GM23248 (cell line): Measurements from ENCODE around the gene STH. TPM values are rescaled to one million over a fixed set of nuclear protein-coding genes. Genes with fewer than 3 reads are reported as not detected.

Source experiments
- DNase-seq: peaks from one replicate; pipeline ENCODE4 v3.0.0-alpha.2; 2015
- H2AFZ ChIP-seq: fragments of 200-600 bp; sonication (generic); 2 replicates; pipeline ENCODE4 v1.6.1; 2016; ENCODE audit warnings: antibody characterized with exemption
- H3F3A ChIP-seq: fragments of 200-600 bp; sonication (generic); 2 replicates; pipeline ENCODE4 v1.6.1; 2016; ENCODE audit warnings: mild to moderate bottlenecking, antibody characterized with exemption, mixed run types; ENCODE audit not compliant: insufficient read depth
- H3K27ac ChIP-seq: fragments of 200-600 bp; sonication (generic); 2 replicates; pipeline ENCODE4 v1.5.1; 2016; ENCODE audit warnings: mild to moderate bottlenecking
- H3K27me3 ChIP-seq: fragments of 200-600 bp; sonication (generic); replicated peaks from 2 replicates; pipeline ENCODE4 v1.6.1; 2016; ENCODE audit warnings: mild to moderate bottlenecking; ENCODE audit not compliant: insufficient read depth
- H3K36me3 ChIP-seq: fragments of 200-600 bp; sonication (generic); 2 replicates; pipeline ENCODE4 v1.6.1; 2016; ENCODE audit warnings: low read depth, mild to moderate bottlenecking
- H3K4me1 ChIP-seq: fragments of 200-600 bp; sonication (generic); 2 replicates; pipeline ENCODE4 v1.6.1; 2016; ENCODE audit warnings: mild to moderate bottlenecking; ENCODE audit not compliant: insufficient read depth
- H3K4me2 ChIP-seq: fragments of 200-600 bp; sonication (generic); one replicate; pipeline ENCODE4 v1.6.1; 2016; ENCODE audit warnings: mild to moderate bottlenecking; ENCODE audit not compliant: unreplicated experiment
- H3K4me3 ChIP-seq: fragments of 200-600 bp; sonication (generic); 2 replicates; pipeline ENCODE4 v1.5.1; 2016; ENCODE audit warnings: mild to moderate bottlenecking
- H3K79me2 ChIP-seq: fragments of 200-600 bp; sonication (generic); 2 replicates; pipeline ENCODE4 v1.6.1; 2016; ENCODE audit warnings: mild to moderate bottlenecking; ENCODE audit not compliant: insufficient read depth
- H3K9ac ChIP-seq: fragments of 200-600 bp; sonication (generic); 2 replicates; pipeline ENCODE4 v1.6.1; 2016; ENCODE audit warnings: mild to moderate bottlenecking
- H3K9me2 ChIP-seq: fragments of 200-600 bp; sonication (generic); 2 replicates; pipeline ENCODE4 v1.6.1; 2016; ENCODE audit warnings: mixed run types, mild to moderate bottlenecking, moderate library complexity; ENCODE audit not compliant: insufficient read depth
- H3K9me3 ChIP-seq: fragments of 200-600 bp; sonication (generic); one replicate; pipeline ENCODE4 v1.6.1; 2017; ENCODE audit warnings: low read depth
- H4K20me1 ChIP-seq: fragments of 200-600 bp; sonication (generic); 2 replicates; pipeline ENCODE4 v1.6.0; 2016; ENCODE audit not compliant: insufficient read depth
- EZH2 ChIP-seq: fragments of 200-600 bp; sonication (generic); IDR thresholded peaks from 2 replicates; pipeline ENCODE4 v1.6.1; 2018; ENCODE audit warnings: antibody characterized with exemption, mild to moderate bottlenecking; ENCODE audit not compliant: insufficient read depth, poor library complexity, severe bottlenecking
- EZH2phosphoT487 ChIP-seq: fragments of 200-600 bp; sonication (generic); IDR thresholded peaks from 2 replicates; pipeline ENCODE4 v1.6.1; 2018; ENCODE audit warnings: antibody characterized with exemption, moderate library complexity, mild to moderate bottlenecking, low read depth; ENCODE audit not compliant: insufficient read depth
- WGBS, 2 experiments: methylation state at CpG; one replicate each; pipeline ENCODE4 v1.1.6; 2015 to 2017; ENCODE audit warnings: low lambda C conversion rate in 2 of 2, low coverage in 1 of 2; ENCODE audit errors: missing lambda C conversion rate in 2 of 2; 5-methylcytosine and 5-hydroxymethylcytosine counted together
- in situ Hi-C: fragments of 300-500 bp; cut with MboI; formaldehyde crosslinking; loops from 2 replicates; pipeline ENCODE4 v1.15.0; 2020
- polyA plus RNA-seq: library from polyadenylated mRNA; unstranded; fragments of >200 nt; fragmentation: Nextera tagmentation; extraction: Ambion mirVana; gene quantifications from 2 replicates; pipeline ENCODE4 v1.2.1, GENCODE V29; 2016
- total RNA-seq: library from RNA; depleted of rRNA; stranded (reverse); fragments of >200 nt; shearing (Covaris generic); gene quantifications from 2 replicates; pipeline ENCODE4 v1.2.3, GENCODE V29; 2014

STH gene
- total and polyA plus RNA-seq, 2 experiments from 2014 or later = not detected

DNA sequence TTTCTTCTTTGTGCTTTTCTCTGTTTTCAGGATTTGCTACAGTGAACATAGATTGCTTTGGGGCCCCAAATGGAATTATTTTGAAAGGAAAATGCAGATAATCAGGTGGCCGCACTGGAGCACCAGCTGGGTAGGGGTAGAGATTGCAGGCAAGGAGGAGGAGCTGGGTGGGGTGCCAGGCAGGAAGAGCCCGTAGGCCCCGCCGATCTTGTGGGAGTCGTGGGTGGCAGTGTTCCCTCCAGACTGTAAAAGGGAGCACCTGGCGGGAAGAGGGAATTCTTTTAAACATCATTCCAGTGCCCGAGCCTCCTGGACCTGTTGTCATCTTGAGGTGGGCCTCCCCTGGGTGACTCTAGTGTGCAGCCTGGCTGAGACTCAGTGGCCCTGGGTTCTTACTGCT, 1.2 kb downstream of the STH start:
- 50 to 51% methylated on average over 7 of the region's 7 CpGs for WGBS, 2 experiments
- Histone ChIP-seq H3K9me3 (no peaks in the 10 kb centered on the region), H4K20me1 (no peaks in the 10 kb centered on the region), H3K9ac (no peak overlapping the region), H3K4me1 (no peaks in the 10 kb centered on the region), H3K36me3 (no peaks in the 10 kb centered on the region), H3K9me2 (no peaks in the 10 kb centered on the region), H3K4me2 (no peak overlapping the region), H3K4me3 (no peak overlapping the region), H3K79me2 (no peaks in the 10 kb centered on the region), H2AFZ (no peak overlapping the region), H3K27ac (no peak overlapping the region), H3K27me3 (no peaks in the 10 kb centered on the region), H3F3A (no peaks in the 10 kb centered on the region)
- in situ Hi-C loops = loop anchor here (10.0 kb wide), 1 partner anchor 215 kb away; no protein-coding TSS in a partner anchor
- DNase-seq = no peak
- TF ChIP-seq EZH2 = no peak

DNA sequence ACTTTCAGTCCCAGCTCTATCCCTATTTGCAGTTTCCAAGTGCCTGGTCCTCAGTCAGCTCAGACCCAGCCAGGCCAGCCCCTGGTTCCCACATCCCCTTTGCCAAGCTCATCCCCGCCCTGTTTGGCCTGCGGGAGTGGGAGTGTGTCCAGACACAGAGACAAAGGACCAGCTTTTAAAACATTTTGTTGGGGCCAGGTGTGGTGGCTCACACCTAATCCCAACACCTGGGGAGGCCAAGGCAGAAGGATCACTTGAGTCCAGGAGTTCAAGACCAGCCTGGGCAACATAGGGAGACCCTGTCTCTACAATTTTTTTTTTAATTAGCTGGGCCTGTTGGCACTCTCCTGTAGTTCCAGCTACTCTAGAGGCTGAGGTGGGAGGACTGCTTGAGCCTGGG, 1.7 kb downstream of the STH start:
- H4K20me1 ChIP-seq = no peaks in the 10 kb centered on the region
- no peaks in the 10 kb centered on the region for H3K27me3 ChIP-seq
- no peaks in the 10 kb centered on the region for H3K9me2 ChIP-seq
- in situ Hi-C loops = loop anchor here (10.0 kb wide), 1 partner anchor 214 kb away; no protein-coding TSS in a partner anchor
- no peaks in the 10 kb centered on the region for H3K9me3 ChIP-seq
- H3K9ac ChIP-seq = no peak overlapping the region
- no peak overlapping the region for H3K4me2 ChIP-seq
- TF ChIP-seq EZH2phosphoT487 (no peak), EZH2 (no peak)
- no peaks in the 10 kb centered on the region for H3K4me1 ChIP-seq
- WGBS, 2 experiments = 29 to 36% methylated on average over 2 of the region's 2 CpGs
- DNase-seq = no peak
- no peaks in the 10 kb centered on the region for H3F3A ChIP-seq
- H3K79me2 ChIP-seq = no peaks in the 10 kb centered on the region
- H2AFZ ChIP-seq = no peak overlapping the region
- H3K36me3 ChIP-seq = no peaks in the 10 kb centered on the region
- no peak overlapping the region for H3K4me3 ChIP-seq
- no peak overlapping the region for H3K27ac ChIP-seq

- Histone ChIP-seq H3K9me3 (no peaks in the 10 kb centered on the region), H4K20me1 (no peaks in the 10 kb centered on the region), H3F3A (no peaks in the 10 kb centered on the region), H2AFZ (no peak overlapping the region), H3K4me2 (no peak overlapping the region), H3K9ac (no peak overlapping the region), H3K9me2 (no peaks in the 10 kb centered on the region), H3K4me3 (no peak overlapping the region), H3K36me3 (no peaks in the 10 kb centered on the region), H3K4me1 (no peaks in the 10 kb centered on the region), H3K27me3 (no peaks in the 10 kb centered on the region), H3K79me2 (no peaks in the 10 kb centered on the region), H3K27ac (no peak overlapping the region)
- 62 to 63% methylated on average over 12 to 13 of the region's 13 CpGs for WGBS, 2 experiments
- TF ChIP-seq EZH2 (no peak), EZH2phosphoT487 (no peak)
- in situ Hi-C loops = loop anchor here (10.0 kb wide), 1 partner anchor 213 kb away; no protein-coding TSS in a partner anchor
- no peak for DNase-seq
Measured at GRCh38 chr17:46001390-46002310, 2.6 kb downstream of the STH start.

GRCh38 chr17:46002311-46002972, 3.4 kb downstream of the STH start:
- Histone ChIP-seq H3K9ac (no peak overlapping the region), H3K36me3 (no peaks in the 10 kb centered on the region), H3K4me3 (no peak overlapping the region), H3K4me2 (no peak overlapping the region), H3K79me2 (no peaks in the 10 kb centered on the region), H3K9me3 (no peaks in the 10 kb centered on the region), H3K4me1 (no peaks in the 10 kb centered on the region), H3F3A (no peaks in the 10 kb centered on the region), H4K20me1 (no peaks in the 10 kb centered on the region), H3K27ac (no peak overlapping the region), H2AFZ (no peak overlapping the region), H3K9me2 (no peaks in the 10 kb centered on the region), H3K27me3 (no peaks in the 10 kb centered on the region)
- WGBS, 2 experiments = 21 to 22% methylated on average over 8 of the region's 8 CpGs
- peak; percentile 70 for DNase-seq
- no peak for TF ChIP-seq EZH2
- in situ Hi-C loops = loop anchor here (10.0 kb wide), 1 partner anchor 212 kb away; no protein-coding TSS in a partner anchor
